GM21515 (cell line): ENCODE measurements around the gene SERPINB10.
A peak's percentile ranks its signal among the peaks of the same experiment; 100 is the strongest.

Source experiments
- ATAC-seq: cut with Tn5 transposase; IDR thresholded peaks from one replicate; pipeline ENCODE4 v1.9.1; 2021; ENCODE audit not compliant: unreplicated experiment

SERPINB10 gene, protein sequence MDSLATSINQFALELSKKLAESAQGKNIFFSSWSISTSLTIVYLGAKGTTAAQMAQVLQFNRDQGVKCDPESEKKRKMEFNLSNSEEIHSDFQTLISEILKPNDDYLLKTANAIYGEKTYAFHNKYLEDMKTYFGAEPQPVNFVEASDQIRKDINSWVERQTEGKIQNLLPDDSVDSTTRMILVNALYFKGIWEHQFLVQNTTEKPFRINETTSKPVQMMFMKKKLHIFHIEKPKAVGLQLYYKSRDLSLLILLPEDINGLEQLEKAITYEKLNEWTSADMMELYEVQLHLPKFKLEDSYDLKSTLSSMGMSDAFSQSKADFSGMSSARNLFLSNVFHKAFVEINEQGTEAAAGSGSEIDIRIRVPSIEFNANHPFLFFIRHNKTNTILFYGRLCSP

DNA sequence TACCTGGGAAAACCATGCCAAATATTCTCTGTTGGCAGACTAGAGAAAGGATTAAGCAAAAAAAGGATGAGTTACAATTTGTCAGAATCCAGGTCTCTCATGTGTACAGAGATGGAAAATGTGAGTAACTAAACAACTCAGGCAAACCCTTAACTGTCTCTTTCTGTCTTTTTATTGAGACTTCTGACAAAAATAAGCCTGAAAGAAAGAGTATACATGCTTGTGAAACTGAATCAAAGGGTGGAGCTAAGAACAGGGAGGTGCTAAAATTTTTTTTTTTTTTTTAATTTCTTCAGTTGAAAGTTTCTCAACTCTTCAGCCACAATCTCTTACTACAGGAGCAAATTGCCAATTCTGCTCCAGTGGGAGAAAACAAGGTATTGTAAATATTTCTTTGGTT is at the start of gene SERPINB10:
Gene SERPINB10 (plus strand): TSS at position 295 of the 400 bp plus-strand sequence. CDS start 7,553 bp downstream, outside the sequence.
- peak; percentile 54 for ATAC-seq

DNA sequence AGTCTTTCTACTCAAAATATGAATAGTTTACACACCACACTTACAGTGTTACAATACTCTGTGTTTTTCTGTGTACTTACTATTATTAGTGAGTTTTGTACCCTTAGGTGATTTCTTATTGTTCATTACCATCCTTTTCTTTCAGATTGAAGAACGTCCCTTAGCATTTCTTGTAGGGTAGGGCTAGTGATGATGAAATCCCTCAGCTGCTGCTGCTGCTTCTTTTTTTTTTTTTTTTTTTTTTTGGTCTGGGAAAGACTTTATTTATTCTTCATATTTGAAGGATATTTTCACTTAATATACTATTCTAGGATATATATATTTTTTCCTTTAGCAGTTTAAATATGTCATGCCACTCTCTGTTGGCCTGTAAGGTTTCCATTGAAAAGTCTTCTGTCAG is 49.3 kb upstream of the SERPINB10 start:
- ATAC-seq = no peak

- no peak for ATAC-seq
Measured at GRCh38 chr18:63859781-63860475, 47.8 kb upstream of the SERPINB10 start.

DNA sequence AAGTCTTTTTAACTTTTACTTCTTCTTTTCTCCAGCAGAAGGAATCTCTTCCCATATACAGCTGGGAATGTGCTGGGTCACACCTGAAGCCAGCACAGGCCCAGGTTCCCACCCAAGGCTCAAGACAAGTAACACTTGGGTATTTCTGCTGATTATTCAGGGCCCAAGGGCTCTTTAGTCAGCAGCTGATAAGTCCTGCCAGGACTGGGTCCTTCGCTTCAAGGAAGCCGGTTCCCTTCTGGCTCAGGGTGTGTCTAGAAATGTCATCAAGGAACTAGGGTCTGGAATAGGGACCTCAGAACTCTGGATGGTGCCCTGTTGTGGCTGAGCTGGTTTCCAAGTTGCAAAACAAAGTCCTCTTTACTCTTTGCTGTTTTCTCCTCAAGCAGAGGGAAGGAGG is 47.2 kb upstream of the SERPINB10 start:
- ATAC-seq = no peak

GRCh38 chr18:63867368-63868125 is 40.2 kb upstream of the SERPINB10 start:
- ATAC-seq = no peak

- no peak for ATAC-seq
Measured at GRCh38 chr18:63868546-63868945, 39.2 kb upstream of the SERPINB10 start.

GRCh38 chr18:63869374-63869773 is 38.4 kb upstream of the SERPINB10 start:
- no peak for ATAC-seq

- ATAC-seq = no peak
Measured at GRCh38 chr18:63869851-63870250, 37.9 kb upstream of the SERPINB10 start.

GRCh38 chr18:63871836-63872235 is 35.9 kb upstream of the SERPINB10 start:
- ATAC-seq = no peak

DNA sequence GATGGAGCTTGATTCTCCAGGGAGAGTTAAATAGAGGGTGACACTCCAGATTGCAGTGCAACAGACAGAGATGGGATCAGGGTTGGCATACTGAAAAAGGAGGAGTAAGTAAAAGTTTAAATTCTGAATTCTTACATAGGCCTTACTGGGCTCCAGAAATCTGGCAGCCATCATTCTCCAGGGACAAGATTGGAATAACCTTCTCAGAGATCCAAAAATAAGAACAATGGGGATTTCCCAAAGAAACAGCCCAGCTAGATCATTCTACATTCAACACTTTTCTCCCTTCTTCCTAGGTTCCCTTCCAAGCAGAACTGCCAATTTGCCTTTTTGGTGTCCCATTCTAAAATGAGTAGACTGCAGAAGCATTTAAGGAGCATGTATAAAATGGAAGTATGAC is 35.2 kb upstream of the SERPINB10 start:
- ATAC-seq = no peak

GRCh38 chr18:63878343-63878742 is 29.4 kb upstream of the SERPINB10 start:
- ATAC-seq = no peak

- no peak for ATAC-seq
Measured at GRCh38 chr18:63878925-63879324, 28.8 kb upstream of the SERPINB10 start.

- ATAC-seq = no peak
Measured at GRCh38 chr18:63879709-63880108, 28.0 kb upstream of the SERPINB10 start.

- no peak for ATAC-seq
Measured at GRCh38 chr18:63881851-63882250, 25.9 kb upstream of the SERPINB10 start.

DNA sequence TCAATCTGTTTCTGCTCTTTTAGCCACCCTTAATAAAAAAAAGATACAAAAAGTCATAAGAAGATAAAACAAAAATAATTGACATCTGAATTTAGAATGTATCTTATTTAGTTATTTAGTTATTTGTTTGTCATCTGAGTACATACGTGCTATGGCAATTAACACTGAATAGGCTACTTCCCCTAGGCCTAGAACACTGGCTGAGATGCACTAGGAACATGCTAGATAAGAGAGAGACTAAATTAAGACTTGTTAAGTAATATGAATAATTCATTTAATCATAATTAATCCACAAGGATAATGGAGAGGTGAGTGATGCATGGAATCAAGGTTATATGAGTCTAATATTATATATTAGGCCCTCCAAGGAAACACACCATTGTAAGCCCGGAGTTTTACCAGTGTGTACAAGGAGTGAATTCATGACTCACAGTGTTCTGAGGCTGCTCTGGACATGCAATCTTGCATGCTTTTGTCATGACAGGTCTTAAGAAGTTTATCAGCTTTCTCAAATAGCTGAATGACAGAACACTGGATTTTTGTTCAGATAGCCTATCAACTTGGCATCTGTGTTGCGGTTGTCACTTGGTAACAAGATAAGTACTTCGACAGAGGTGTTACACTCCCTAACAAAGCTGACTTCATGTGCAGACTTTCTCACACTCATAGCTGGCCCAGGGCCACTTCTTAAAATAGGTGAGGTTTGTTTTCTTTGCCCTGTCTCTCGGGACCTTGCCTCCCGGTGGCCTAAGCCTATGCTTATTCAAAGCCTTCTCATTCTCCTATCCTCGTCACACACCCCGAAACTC is 25.2 kb upstream of the SERPINB10 start:
- ATAC-seq = no peak

- no peak for ATAC-seq
Measured at GRCh38 chr18:63883617-63884016, 24.1 kb upstream of the SERPINB10 start.

GRCh38 chr18:63887424-63887823 is 20.3 kb upstream of the SERPINB10 start, which contains the start of gene SERPINB2:
Gene SERPINB2, plus strand, starts transcription at chr18:63887705. Its CDS starts 3,740 bp downstream, at chr18:63891445.
- ATAC-seq = no peak

GRCh38 chr18:63888470-63889190 is 19.1 kb upstream of the SERPINB10 start:
- ATAC-seq = no peak

DNA sequence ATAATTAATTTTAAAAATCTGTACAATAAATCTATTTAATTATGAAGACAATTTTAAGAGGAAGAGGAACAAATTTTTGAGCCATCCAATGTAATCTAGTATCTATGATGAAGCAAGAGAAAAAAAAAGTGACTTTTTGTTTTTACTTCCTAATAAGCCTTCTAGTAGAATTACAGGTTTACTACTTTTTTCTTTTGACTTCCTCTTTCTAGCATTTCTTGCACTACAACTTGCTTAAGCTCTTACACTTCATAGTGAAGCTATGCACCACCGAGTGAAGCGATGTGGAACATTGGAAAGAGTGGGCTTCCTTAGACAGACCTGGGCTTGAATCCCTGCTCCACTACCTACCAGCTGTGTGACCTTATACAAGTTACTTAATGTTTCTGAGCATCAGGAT is 18.1 kb upstream of the SERPINB10 start:
- ATAC-seq = no peak
